Measurements from ENCODE around the gene KCNJ5.
A peak's percentile ranks its signal among the peaks of the same experiment; 100 is the strongest.

The KCNJ5 gene

GRCh38 chr11:128857341-128857740 is 33.8 kb upstream of the KCNJ5 start:
- Histone ChIP-seq H3K9me3 (no peaks in the 10 kb centered on the region), H3K4me3 (ENCODE audit: low read depth in 1 of 2, low read length in 1 of 2) (no peak overlapping the region), H3K4me1 (ENCODE audit: control insufficient read depth in 1 of 2, insufficient read depth in 1 of 2, low read depth in 1 of 2, low read length in 1 of 2) (no peaks in the 10 kb centered on the region), H3K27me3 (peaks cover 43% of the 10 kb centered on the region), H3K27ac (no peak overlapping the region), H3K36me3 (no peaks in the 10 kb centered on the region)
- TF ChIP-seq, protein P1, sequence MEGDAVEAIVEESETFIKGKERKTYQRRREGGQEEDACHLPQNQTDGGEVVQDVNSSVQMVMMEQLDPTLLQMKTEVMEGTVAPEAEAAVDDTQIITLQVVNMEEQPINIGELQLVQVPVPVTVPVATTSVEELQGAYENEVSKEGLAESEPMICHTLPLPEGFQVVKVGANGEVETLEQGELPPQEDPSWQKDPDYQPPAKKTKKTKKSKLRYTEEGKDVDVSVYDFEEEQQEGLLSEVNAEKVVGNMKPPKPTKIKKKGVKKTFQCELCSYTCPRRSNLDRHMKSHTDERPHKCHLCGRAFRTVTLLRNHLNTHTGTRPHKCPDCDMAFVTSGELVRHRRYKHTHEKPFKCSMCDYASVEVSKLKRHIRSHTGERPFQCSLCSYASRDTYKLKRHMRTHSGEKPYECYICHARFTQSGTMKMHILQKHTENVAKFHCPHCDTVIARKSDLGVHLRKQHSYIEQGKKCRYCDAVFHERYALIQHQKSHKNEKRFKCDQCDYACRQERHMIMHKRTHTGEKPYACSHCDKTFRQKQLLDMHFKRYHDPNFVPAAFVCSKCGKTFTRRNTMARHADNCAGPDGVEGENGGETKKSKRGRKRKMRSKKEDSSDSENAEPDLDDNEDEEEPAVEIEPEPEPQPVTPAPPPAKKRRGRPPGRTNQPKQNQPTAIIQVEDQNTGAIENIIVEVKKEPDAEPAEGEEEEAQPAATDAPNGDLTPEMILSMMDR (IDR thresholded peaks at IDR 0.05) = no peak

DNA sequence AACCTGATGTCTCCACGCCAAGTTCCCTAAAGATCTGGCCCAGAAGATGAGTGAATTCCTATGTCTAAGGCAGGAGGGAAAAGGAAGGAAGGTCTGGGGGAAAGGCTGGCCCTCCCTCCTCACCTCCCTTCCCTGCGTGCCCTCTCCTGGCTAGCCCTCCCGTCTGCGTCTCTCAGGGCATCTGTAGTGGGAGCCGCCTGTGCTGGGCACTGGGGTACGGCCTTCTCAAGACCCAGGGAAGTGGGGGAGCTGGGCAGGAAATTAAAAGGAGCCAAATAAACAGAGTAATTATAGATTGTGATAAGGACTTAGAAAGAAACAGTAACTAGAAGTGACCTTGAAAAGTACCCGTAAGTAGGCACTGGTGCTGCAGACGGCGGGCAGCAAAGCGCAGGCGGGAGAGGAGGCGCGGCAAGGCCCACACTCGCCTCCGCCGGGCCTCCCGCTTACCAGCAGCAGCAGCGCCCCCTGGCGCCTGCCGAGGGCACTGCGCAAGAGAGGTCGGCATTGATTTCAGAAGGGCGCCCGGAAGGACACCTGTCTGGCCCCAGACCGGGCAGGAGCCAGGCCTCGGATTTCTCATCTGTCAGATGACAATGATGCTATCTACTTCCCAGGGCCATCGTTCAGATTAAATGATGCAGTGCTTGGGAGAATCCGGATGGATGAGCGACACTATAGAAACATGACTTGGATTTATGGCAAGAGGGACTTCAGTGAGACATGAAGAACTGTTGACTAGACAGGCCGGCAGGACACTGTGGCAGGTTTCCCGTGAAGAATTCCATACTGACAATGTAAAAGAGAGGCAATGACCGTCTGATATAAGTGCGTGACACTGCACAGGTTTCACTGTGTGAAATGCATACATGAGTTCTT is 31.4 kb upstream of the KCNJ5 start:
- H3K9me3 ChIP-seq = no peaks in the 10 kb centered on the region
- peaks cover 40% of the 10 kb centered on the region for H3K27me3 ChIP-seq
- no peaks in the 10 kb centered on the region for H3K4me1 ChIP-seq (ENCODE audit: control insufficient read depth in 1 of 2, insufficient read depth in 1 of 2, low read depth in 1 of 2, low read length in 1 of 2)
- no peak overlapping the region for H3K4me3 ChIP-seq (ENCODE audit: low read depth in 1 of 2, low read length in 1 of 2)
- TF ChIP-seq, protein P1 (IDR thresholded peaks at IDR 0.05) = peak; percentile 80
- no peaks in the 10 kb centered on the region for H3K36me3 ChIP-seq
- no peak overlapping the region for H3K27ac ChIP-seq

GRCh38 chr11:128860571-128861361 is 30.4 kb upstream of the KCNJ5 start:
- Histone ChIP-seq H3K4me1 (ENCODE audit: control insufficient read depth in 1 of 2, insufficient read depth in 1 of 2, low read depth in 1 of 2, low read length in 1 of 2) (no peaks in the 10 kb centered on the region), H3K4me3 (ENCODE audit: low read depth in 1 of 2, low read length in 1 of 2) (no peak overlapping the region), H3K9me3 (no peaks in the 10 kb centered on the region), H3K36me3 (no peaks in the 10 kb centered on the region), H3K27me3 (peaks cover 40% of the 10 kb centered on the region), H3K27ac (no peak overlapping the region)
- TF ChIP-seq, protein P1 (IDR thresholded peaks at IDR 0.05) = no peak

DNA sequence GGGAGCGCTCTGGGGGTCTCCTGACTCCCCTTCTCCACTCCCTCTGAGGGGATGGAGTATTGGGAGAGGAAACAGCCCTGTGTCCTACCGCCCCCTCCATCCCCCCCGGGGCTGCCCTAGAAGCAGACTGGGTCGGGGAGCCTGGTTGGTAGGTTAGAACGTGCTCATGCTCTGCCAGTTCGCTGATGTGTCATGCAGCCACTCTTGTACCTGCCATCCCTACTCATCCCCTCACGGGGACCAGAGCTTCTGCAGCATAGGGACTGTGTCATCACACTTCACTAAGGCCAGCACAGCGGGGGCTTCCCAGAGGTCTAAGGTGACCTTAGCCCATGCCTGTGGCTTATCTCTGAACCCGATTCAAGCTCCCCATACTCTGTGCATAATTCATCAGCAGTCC is 28.8 kb upstream of the KCNJ5 start:
- no peak overlapping the region for H3K27ac ChIP-seq
- H3K27me3 ChIP-seq = peaks cover 40% of the 10 kb centered on the region
- no peaks in the 10 kb centered on the region for H3K4me1 ChIP-seq (ENCODE audit: control insufficient read depth in 1 of 2, insufficient read depth in 1 of 2, low read depth in 1 of 2, low read length in 1 of 2)
- no peak overlapping the region for H3K4me3 ChIP-seq (ENCODE audit: low read depth in 1 of 2, low read length in 1 of 2)
- H3K9me3 ChIP-seq = no peaks in the 10 kb centered on the region
- TF ChIP-seq, protein P1 (IDR thresholded peaks at IDR 0.05) = no peak
- no peaks in the 10 kb centered on the region for H3K36me3 ChIP-seq

DNA sequence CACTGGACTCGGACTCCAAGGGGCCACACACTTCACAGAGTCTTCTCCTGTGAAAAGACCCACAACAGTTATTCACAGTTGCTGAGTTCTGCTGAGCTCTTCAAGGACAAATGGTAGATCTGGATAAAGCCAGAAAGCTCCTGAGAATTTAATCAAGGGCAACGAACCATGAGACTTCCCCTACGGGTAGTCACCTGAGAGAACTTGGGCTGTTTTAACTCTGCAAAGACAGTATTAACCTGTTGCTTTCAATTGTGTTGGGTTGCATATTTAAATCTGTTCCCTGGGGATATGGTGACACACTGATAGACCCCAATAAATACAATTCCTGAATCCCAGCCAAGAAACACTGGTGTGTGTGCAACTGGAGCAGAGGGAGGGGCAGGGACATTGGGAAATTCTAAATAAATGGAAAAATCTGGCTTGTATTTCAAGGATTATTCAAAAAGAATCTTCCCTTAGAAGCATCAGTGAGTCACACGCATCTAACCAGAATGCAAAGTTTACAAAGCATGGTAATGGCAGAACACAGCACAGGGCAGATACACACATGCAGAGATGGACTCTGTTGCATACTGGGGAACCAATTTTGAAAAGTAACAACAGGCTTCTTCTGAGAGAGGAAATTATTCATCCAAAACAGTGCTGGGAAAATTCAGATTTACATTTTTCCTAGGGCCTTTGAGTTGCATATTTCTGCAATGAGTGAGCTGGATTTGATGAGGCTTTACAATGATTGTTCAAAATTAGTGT is 28.1 kb upstream of the KCNJ5 start:
- Histone ChIP-seq H3K4me1 (ENCODE audit: control insufficient read depth in 1 of 2, insufficient read depth in 1 of 2, low read depth in 1 of 2, low read length in 1 of 2) (no peaks in the 10 kb centered on the region), H3K27ac (no peak overlapping the region), H3K36me3 (no peaks in the 10 kb centered on the region), H3K9me3 (no peaks in the 10 kb centered on the region), H3K27me3 (peaks cover 37% of the 10 kb centered on the region), H3K4me3 (ENCODE audit: low read depth in 1 of 2, low read length in 1 of 2) (no peak overlapping the region)
- TF ChIP-seq, protein P1 (IDR thresholded peaks at IDR 0.05) = no peak
